Loucy (cell line): ENCODE measurements around the gene ATP10B.

Experiments
- H2AFZ ChIP-seq: fragments of 200-600 bp; sonication (generic); 2 replicates; pipeline ENCODE4 v1.6.0; 2016; ENCODE audit warnings: antibody characterized with exemption, mild to moderate bottlenecking, low read length, moderate library complexity
- H3F3A ChIP-seq: fragments of 200-600 bp; 2 replicates; pipeline ENCODE4 v1.6.0; 2016; ENCODE audit warnings: antibody characterized with exemption, low read depth, mild to moderate bottlenecking
- H3K27me3 ChIP-seq: fragments of 200-600 bp; sonication (generic); 2 replicates; pipeline ENCODE4 v1.6.1; 2014; ENCODE audit warnings: low read length, mild to moderate bottlenecking; ENCODE audit not compliant: insufficient read depth, poor library complexity, severe bottlenecking
- H3K36me3 ChIP-seq: fragments of 200-600 bp; sonication (generic); 2 replicates; pipeline ENCODE4 v1.6.1; 2016; ENCODE audit warnings: low read length; ENCODE audit not compliant: insufficient read depth
- H3K4me1 ChIP-seq: fragments of 200-600 bp; sonication (generic); 2 replicates; pipeline ENCODE4 v1.5.1; 2014; ENCODE audit warnings: low read length, mild to moderate bottlenecking; ENCODE audit not compliant: insufficient read depth, poor library complexity, severe bottlenecking
- H3K4me2 ChIP-seq: fragments of 200-600 bp; sonication (generic); 2 replicates; pipeline ENCODE4 v1.6.0; 2014; ENCODE audit warnings: antibody characterized with exemption, low read length, low read depth, mild to moderate bottlenecking; ENCODE audit not compliant: poor library complexity, severe bottlenecking
- H3K4me3 ChIP-seq: fragments of 200-600 bp; sonication (generic); 2 replicates; pipeline ENCODE4 v1.5.1; 2014; ENCODE audit warnings: low read length, mild to moderate bottlenecking, mixed read lengths; ENCODE audit not compliant: poor library complexity, severe bottlenecking
- H3K79me2 ChIP-seq: fragments of 200-600 bp; sonication (generic); 2 replicates; pipeline ENCODE4 v1.6.1; 2014; ENCODE audit warnings: low read length; ENCODE audit not compliant: insufficient read depth
- H3K9ac ChIP-seq: fragments of 200-600 bp; sonication (generic); 2 replicates; pipeline ENCODE4 v1.6.0; 2014; ENCODE audit warnings: mild to moderate bottlenecking, low read depth, low read length, moderate library complexity; ENCODE audit not compliant: poor library complexity, severe bottlenecking
- H3K9me2 ChIP-seq: fragments of 200-600 bp; sonication (generic); replicated peaks from 2 replicates; pipeline ENCODE4 v1.6.1; 2016; ENCODE audit warnings: low read depth, low read length, mixed read lengths
- H3K9me3 ChIP-seq: fragments of 200-600 bp; sonication (generic); 2 replicates; pipeline ENCODE4 v1.6.1; 2014; ENCODE audit warnings: mild to moderate bottlenecking, antibody characterized with exemption, low read length, low read depth; ENCODE audit not compliant: insufficient read depth
- H4K20me1 ChIP-seq: fragments of 200-600 bp; sonication (generic); 2 replicates; pipeline ENCODE4 v1.6.0; 2014; ENCODE audit warnings: antibody characterized with exemption, low read length, mild to moderate bottlenecking; ENCODE audit not compliant: insufficient read depth, poor library complexity, severe bottlenecking
- EZH2phosphoT487 ChIP-seq: fragments of 200-600 bp; IDR thresholded peaks from 2 replicates; pipeline ENCODE4 v1.6.1; 2018; ENCODE audit warnings: antibody characterized with exemption, mild to moderate bottlenecking, moderate library complexity, borderline replicate concordance
- TF ChIP-seq, protein P1 (sequence below): fragments of 200-600 bp; sonication (generic); conservative IDR thresholded peaks from 2 replicates; pipeline ENCODE4 v1.5.1; 2014; ENCODE audit warnings: mild to moderate bottlenecking, antibody characterized with exemption, low read length

Gene ATP10B

DNA sequence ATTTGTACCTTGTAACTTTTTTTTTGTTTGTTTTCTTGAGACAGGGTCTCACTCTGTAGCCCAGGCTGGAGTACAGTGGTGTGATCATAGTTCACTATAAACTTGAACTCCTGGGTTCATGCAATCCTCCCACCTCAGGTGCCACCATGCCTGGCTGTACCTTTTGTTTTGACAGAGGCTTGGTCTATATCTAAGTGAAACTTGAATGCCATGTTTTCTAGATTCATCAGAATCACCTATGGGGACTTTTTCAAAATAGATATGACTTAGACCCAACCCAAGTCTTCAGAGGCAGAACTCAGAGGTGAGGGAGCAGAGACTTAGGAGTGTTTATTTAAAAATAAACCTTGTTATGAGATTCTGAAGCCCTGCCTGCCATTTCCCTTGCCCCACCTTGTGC lies 301.9 kb downstream of the ATP10B start:
- Histone ChIP-seq H3K79me2 (no peaks in the 10 kb centered on the region), H2AFZ (no peak overlapping the region), H3K4me1 (no peaks in the 10 kb centered on the region), H3K4me2 (no peak overlapping the region), H3K4me3 (no peak overlapping the region), H3F3A (no peaks in the 10 kb centered on the region), H3K9ac (no peak overlapping the region), H3K27me3 (no peaks in the 10 kb centered on the region), H3K9me3 (no peaks in the 10 kb centered on the region), H3K36me3 (no peaks in the 10 kb centered on the region), H4K20me1 (no peaks in the 10 kb centered on the region), H3K9me2 (no peaks in the 10 kb centered on the region)
- TF ChIP-seq, protein P1, sequence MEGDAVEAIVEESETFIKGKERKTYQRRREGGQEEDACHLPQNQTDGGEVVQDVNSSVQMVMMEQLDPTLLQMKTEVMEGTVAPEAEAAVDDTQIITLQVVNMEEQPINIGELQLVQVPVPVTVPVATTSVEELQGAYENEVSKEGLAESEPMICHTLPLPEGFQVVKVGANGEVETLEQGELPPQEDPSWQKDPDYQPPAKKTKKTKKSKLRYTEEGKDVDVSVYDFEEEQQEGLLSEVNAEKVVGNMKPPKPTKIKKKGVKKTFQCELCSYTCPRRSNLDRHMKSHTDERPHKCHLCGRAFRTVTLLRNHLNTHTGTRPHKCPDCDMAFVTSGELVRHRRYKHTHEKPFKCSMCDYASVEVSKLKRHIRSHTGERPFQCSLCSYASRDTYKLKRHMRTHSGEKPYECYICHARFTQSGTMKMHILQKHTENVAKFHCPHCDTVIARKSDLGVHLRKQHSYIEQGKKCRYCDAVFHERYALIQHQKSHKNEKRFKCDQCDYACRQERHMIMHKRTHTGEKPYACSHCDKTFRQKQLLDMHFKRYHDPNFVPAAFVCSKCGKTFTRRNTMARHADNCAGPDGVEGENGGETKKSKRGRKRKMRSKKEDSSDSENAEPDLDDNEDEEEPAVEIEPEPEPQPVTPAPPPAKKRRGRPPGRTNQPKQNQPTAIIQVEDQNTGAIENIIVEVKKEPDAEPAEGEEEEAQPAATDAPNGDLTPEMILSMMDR: no peak
- TF ChIP-seq EZH2phosphoT487: no peak

DNA sequence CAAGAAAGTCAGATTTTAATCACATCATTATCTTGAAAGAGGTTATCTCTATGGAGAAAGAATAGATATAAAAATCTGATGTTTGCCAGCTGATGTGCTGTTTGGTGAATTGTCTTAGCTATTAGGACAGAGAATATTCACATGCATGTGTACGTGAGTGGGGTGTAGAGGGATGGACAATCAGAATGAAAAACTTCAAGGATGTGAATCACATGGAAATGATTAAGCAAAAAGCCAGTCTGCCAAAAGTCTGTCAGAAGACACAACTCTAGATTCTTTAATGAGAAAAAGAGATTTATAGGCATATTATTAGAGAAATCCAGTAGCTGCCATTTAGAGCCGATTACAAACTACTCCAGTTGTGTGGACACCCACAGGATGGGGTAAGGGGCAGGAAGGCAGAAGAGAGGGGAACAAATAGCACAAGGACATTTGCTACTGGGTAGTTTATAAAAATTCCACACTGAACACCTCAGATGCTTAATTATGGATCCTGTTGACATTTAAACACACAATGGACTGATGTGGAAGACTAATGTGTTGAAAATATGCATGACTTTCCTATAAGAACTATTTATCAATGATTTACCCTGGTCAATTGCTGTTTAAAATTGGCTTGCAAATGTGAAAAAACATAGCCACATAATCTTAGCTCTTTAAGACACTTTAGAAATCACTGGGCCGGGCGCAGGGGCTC lies 302.9 kb downstream of the ATP10B start:
- H3K9ac ChIP-seq: no peak overlapping the region
- H3F3A ChIP-seq: no peaks in the 10 kb centered on the region
- H3K27me3 ChIP-seq: no peaks in the 10 kb centered on the region
- no peak overlapping the region for H3K4me2 ChIP-seq
- no peak for TF ChIP-seq EZH2phosphoT487
- TF ChIP-seq, protein P1: no peak
- H2AFZ ChIP-seq: no peak overlapping the region
- no peaks in the 10 kb centered on the region for H3K36me3 ChIP-seq
- H4K20me1 ChIP-seq: no peaks in the 10 kb centered on the region
- H3K9me3 ChIP-seq: no peaks in the 10 kb centered on the region
- H3K79me2 ChIP-seq: no peaks in the 10 kb centered on the region
- no peak overlapping the region for H3K4me3 ChIP-seq
- no peaks in the 10 kb centered on the region for H3K9me2 ChIP-seq
- H3K4me1 ChIP-seq: no peaks in the 10 kb centered on the region

DNA sequence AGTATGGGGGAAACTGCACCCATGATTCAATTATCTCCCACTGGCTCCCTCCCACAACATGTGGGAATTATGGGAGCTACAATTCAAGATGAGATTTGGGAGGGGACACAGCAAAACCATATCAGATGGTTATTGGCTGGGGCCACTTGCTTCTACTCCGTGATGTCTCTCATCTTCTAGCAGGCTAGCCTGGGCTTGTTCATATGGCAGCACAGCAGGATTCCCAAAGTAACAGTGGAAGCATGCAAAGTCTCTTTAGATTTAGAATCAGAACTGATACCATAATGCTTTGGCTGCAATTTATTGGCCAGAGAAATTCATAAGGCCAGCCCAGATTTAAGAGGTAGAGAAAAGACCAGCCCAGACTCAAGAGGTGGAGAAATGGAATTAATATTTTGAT lies 304.1 kb downstream of the ATP10B start:
- no peaks in the 10 kb centered on the region for H3K9me2 ChIP-seq
- no peaks in the 10 kb centered on the region for H3K4me1 ChIP-seq
- no peaks in the 10 kb centered on the region for H4K20me1 ChIP-seq
- no peaks in the 10 kb centered on the region for H3K27me3 ChIP-seq
- H3F3A ChIP-seq: no peaks in the 10 kb centered on the region
- no peak overlapping the region for H3K4me2 ChIP-seq
- H3K9ac ChIP-seq: no peak overlapping the region
- TF ChIP-seq, protein P1: no peak
- no peak for TF ChIP-seq EZH2phosphoT487
- H3K4me3 ChIP-seq: no peak overlapping the region
- no peak overlapping the region for H2AFZ ChIP-seq
- no peaks in the 10 kb centered on the region for H3K9me3 ChIP-seq
- no peaks in the 10 kb centered on the region for H3K36me3 ChIP-seq
- H3K79me2 ChIP-seq: no peaks in the 10 kb centered on the region
